Ramos (cell line): ENCODE measurements around the gene NES.

ENCODE experiments used
- in situ Hi-C: fragments of 300-500 bp; cut with MboI; formaldehyde crosslinking; loops from one replicate; pipeline ENCODE4 v1.14.3; 2022; ENCODE audit warnings: low sequenced_read_pairs; ENCODE audit not compliant: unreplicated experiment

Gene NES

GRCh38 chr1:156667610-156667967, 9.6 kb downstream of the NES start:
- in situ Hi-C loops, result no loop called here

GRCh38 chr1:156666862-156667609, 10.2 kb downstream of the NES start:
- in situ Hi-C loops, result no loop called here

GRCh38 chr1:156665539-156665938, 11.7 kb downstream of the NES start:
- in situ Hi-C loops, result no loop called here

GRCh38 chr1:156664767-156665411, 12.3 kb downstream of the NES start:
- in situ Hi-C loops, result no loop called here

DNA sequence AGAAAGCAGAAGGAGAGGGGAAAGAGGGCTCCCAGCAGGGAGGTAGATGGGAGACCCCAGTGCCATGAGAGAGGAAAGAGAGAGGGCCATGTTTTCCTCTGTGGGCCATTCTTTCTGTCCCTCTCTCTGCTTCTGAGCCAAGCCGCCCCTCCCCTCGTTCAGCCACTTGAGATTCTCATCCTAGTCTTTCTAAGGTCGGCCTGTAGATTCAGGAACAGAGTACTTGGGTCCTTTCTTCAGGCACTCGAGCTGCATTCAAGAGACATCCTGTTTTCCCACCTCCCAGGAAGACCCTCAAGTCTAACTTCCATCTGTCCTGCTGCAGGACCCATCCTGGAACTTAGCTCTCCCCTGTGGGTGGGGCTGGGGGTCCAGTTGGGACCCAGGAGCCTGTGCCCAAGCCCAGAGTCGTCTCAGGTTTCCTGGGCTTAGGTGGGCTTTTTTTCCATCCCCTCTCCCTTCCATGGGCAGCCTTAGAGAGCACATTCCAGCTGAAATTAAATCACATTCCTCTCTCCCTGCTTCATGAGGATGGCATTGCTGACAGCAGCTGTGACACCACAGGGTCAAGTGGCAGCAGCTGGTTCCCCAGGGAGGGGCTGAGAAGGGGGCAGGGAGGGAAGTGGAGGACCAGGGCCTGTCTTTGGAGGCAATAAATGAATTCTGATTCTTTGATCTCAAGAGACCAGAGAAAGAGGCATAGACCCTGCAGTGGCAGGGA, 13.0 kb downstream of the NES start:
- in situ Hi-C loops, result no loop called here

- in situ Hi-C loops, result no loop called here
Measured at GRCh38 chr1:156663178-156663577, 14.0 kb downstream of the NES start.

DNA sequence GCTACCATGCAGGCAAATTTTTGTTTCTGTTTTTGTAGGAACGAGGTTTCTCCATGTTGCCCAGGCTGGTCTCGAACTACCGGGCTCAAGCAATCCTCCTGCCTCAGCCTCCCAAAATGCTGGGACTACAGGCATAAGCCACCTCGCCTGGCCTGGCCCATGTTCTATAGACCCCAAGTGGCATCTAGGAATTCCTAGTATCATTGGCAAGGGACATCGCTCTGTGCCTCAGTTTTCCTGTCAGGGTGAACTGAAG, 14.5 kb downstream of the NES start:
- in situ Hi-C loops, result no loop called here

GRCh38 chr1:156662005-156662799, 15.0 kb downstream of the NES start:
- in situ Hi-C loops, result no loop called here

DNA sequence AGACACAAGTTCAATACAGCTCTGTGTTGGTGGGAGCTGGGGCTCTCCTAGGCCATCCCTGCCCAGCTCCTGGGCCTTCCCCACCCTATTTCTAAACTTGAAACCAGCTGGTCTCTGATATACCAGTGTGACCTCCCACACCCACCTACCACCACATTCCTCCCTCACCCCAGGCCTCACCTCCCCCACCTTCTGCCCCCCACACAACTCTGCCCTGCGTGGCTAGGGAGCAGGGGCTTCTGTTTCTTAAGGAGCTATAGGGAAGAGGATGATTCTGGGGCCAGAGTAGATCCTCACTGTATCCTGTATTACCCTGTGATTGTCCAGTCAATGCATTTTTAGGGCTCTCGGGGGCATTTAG, 16.5 kb downstream of the NES start:
- in situ Hi-C loops, result no loop called here

- in situ Hi-C loops, result loop anchor here (5.0 kb wide), 1 partner anchor 38 kb away; no protein-coding TSS in a partner anchor
Measured at GRCh38 chr1:156659988-156660751, 17.0 kb downstream of the NES start.

- in situ Hi-C loops, result loop anchor here (5.0 kb wide), 1 partner anchor 37 kb away; no protein-coding TSS in a partner anchor
Measured at GRCh38 chr1:156659661-156659987, 17.6 kb downstream of the NES start.

DNA sequence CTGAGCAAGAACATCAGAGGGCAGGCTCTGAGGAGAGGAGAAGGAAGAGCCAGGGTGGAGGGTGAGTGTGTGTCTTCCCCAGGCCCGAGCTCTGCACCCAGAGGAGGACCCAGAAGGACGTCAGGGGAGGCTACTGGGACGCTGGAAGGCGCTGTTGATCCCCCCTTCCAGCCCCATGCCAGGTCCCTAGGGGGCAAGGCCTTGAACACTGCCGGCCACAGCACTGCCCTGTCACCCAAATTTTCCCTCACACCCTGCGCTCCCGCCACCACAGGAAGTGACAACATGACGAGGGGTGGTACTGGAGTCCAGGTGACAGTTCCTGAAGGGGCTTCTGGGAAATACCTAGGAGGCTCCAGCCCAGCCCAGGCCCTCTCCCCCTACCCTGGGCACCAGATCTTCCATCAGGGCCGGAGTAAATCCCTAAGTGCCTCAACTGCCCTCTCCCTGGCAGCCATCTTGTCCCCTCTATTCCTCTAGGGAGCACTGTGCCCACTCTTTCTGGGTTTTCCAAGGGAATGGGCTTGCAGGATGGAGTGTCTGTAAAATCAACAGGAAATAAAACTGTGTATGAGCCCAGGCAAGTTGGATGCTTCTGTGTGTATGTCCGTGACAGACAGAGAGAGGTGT, 18.1 kb downstream of the NES start:
- in situ Hi-C loops, result loop anchor here (5.0 kb wide), 1 partner anchor 37 kb away; no protein-coding TSS in a partner anchor

DNA sequence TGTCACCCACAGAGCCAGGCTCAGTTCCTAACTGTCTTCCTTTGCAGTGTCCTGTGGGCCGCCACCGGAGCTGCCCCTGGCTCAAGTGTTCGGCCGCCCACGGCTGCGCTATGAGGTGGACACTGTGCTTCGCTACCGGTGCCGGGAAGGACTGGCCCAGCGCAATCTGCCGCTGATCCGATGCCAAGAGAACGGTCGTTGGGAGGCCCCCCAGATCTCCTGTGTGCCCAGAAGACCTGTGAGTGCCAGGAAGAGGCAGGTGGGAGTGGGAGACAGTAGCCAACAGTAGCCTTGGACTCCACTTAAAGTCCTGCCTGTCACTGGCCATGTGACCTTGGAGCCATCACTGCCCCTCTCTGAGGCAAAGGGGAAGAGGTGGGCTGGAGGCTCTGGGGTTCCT, 18.7 kb downstream of the NES start:
- in situ Hi-C loops, result loop anchor here (5.0 kb wide), 1 partner anchor 36 kb away; no protein-coding TSS in a partner anchor

DNA sequence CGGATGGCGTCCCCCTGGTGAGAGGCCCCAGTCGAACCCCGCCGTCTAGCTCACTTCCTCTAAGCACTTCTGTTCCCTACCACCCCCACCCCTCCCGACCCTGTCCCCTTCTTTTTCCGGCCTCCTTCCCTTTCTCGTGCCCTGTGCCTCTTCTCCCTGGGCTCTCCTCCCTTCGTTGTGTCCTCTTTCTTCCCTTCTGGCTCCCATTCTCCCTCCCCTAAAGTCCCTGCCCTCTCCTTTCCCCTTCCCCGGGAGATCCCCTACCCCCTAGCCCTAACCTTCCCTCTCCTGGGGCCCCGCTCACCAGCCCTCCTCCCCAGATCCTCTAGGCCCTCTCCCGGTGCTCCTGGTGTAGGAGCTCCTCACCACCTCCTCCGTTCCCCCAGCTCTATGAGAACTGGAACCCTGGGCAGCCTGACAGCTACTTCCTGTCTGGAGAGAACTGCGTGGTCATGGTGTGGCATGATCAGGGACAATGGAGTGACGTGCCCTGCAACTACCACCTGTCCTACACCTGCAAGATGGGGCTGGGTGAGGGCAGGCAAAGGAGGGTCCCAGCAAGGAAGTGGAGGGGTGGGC, 19.4 kb downstream of the NES start:
- in situ Hi-C loops, result loop anchor here (5.0 kb wide), 1 partner anchor 36 kb away; no protein-coding TSS in a partner anchor

DNA sequence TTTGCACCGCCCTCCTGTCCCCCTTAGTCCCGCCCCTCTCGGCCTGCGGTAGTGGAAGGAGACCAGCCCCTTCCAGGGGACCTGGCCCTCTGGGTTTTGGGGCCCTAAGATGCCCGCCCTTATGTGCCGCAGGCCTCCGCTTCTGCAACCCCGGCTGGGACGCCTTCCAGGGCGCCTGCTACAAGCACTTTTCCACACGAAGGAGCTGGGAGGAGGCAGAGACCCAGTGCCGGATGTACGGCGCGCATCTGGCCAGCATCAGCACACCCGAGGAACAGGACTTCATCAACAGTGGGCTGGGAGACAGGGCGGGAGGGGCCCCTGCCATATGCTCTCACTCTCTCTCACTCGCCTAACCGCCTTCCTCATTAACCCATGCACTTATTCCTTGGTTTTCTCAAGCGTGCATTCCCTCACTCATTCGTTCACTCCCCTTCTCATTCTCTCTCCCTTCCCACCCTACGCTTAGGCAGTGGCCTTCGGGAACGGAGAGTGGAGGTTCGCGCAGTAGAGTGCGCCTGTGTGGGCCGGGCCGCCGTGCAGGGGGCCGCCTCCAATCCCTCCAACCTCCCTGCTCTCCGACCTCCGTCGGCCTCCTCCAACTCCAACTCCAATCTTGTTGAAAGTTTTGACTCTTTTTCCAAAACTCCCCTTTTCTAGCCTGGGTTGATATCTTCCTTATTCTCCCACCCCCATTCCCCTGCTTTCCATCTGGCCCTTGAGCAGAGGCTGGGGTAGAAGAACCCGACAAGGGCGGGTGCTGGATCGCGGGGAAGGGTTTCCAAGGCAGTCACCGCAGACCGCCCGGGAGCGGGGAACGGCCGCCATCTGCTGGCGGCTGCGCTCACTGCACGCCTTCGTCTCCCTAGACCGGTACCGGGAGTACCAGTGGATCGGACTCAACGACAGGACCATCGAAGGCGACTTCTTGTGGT, 20.1 kb downstream of the NES start:
- in situ Hi-C loops, result loop anchor here (5.0 kb wide), 1 partner anchor 35 kb away; no protein-coding TSS in a partner anchor

GRCh38 chr1:156655904-156656516, 21.2 kb downstream of the NES start:
- in situ Hi-C loops, result loop anchor here (5.0 kb wide), 1 partner anchor 34 kb away; no protein-coding TSS in a partner anchor

DNA sequence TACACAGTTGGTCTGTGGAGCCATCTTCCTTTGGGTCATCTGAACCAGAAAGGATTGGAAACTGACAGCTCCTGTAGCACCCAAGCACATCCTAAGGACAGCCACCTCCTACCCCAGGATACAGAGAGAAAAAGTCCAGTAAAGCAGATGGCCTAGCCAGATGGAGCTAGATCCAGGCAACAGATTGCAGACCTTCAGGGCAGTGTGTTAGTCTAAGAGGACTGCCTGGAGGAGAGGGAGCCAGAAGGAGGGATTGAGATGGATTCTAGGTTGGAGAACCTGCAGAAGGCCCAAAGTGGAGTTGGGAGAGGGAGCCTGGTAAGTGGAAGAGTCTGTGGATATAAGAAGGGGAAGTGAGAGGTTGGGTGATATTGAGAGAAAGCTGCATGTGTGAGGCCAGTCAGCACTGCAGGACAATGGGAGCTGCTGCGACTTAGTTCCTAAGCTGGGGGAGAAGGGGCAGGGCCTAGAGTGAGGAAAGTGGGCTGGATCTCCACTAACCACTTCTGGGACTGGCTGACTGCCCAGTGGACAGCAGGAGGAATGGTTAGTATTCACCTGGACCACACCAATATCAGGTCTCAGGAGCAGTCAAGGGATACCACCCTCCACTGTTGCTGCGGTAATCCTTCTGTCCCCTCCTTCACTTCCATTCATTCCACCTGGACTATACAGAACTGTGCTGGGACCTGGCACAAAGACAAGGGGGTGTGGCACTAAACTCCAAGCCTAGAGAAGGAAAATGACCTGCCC, 21.9 kb downstream of the NES start:
- in situ Hi-C loops, result loop anchor here (5.0 kb wide), 1 partner anchor 33 kb away; no protein-coding TSS in a partner anchor
